Neural crest cell (in vitro differentiated cells): ENCODE results near the gene CKS1B. TPM values are rescaled to one million over a fixed set of nuclear protein-coding genes. Genes with fewer than 3 reads are reported as not detected.
"Not testable (repeated sequence)": the region's sequence is repeated elsewhere in the genome, so short reads cannot be mapped to it uniquely, and the experiment has no call there.

Experiments
- DNase-seq: peaks from one replicate; pipeline ENCODE4 v3.0.0; 2021; ENCODE audit warnings: low read depth, mixed read lengths, low spot score
- H3K27ac Mint-ChIP-seq: one replicate; pipeline ENCODE4 v1.8.0; 2021; ENCODE audit warnings: mild to moderate bottlenecking, mixed read lengths; ENCODE audit not compliant: unreplicated experiment
- H3K27me3 Mint-ChIP-seq: 2 replicates; pipeline ENCODE4 v1.8.0; 2021; ENCODE audit warnings: low read depth, mild to moderate bottlenecking, mixed read lengths
- H3K36me3 Mint-ChIP-seq: 2 replicates; pipeline ENCODE4 v1.8.0; 2021; ENCODE audit warnings: low read depth, mild to moderate bottlenecking, mixed read lengths
- H3K4me1 Mint-ChIP-seq: 2 replicates; pipeline ENCODE4 v1.8.0; 2021; ENCODE audit warnings: mixed read lengths
- H3K4me3 Mint-ChIP-seq: one replicate; pipeline ENCODE4 v1.8.0; 2021; ENCODE audit warnings: mild to moderate bottlenecking, mixed read lengths
- H3K9me3 Mint-ChIP-seq: 2 replicates; pipeline ENCODE4 v1.8.0; 2021; ENCODE audit warnings: mixed read lengths
- total RNA-seq: library from RNA; stranded (reverse); gene quantifications from 2 replicates; pipeline ENCODE4 v1.2.1, GENCODE V29; 2021
- TF ChIP-seq, protein P1 (sequence below): fragments of 200-600 bp; sonication (generic); conservative IDR thresholded peaks from 2 replicates; pipeline ENCODE4 v1.5.0; 2021; ENCODE audit warnings: antibody characterized with exemption, mild to moderate bottlenecking

The CKS1B gene
- total RNA-seq, 1 donor from 2014 or later, result 211 TPM

DNA sequence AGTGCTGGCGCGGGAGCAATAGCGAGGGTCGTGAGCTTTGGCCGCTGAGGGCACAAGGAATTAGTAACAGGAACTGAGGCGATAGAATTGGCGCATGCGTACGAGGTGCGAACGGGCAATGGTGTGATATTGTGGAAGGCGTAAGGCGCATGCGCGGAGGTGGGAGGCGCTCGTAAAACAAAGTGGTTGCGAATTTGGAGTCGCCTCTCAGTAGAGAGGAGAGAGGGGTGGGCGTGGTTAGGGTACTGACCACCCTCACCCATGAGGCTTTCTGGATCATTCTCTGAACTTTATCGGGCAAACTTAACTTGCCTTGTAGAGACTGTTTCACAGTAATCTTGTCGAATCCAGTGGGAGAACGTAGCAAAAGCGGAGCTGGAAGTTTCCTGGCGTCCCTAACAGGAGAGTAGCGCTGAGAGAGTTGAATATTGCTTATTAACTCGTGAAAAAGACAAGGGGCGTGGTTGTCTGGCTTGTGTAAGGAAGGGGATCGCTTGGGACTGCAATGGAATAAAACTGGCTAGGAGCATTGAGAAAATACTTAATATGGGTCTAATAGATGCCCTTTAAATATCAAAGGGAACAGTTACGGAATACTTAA, 427 bp downstream of the CKS1B start:
- no peak overlapping the region for H3K4me3 Mint-ChIP-seq
- peak; percentile 91 for DNase-seq
- H3K9me3 Mint-ChIP-seq, result no peaks in the 10 kb centered on the region
- H3K4me1 Mint-ChIP-seq, result peaks cover 26% of the 10 kb centered on the region
- peaks cover 3% of the 10 kb centered on the region for H3K36me3 Mint-ChIP-seq
- TF ChIP-seq, protein P1, sequence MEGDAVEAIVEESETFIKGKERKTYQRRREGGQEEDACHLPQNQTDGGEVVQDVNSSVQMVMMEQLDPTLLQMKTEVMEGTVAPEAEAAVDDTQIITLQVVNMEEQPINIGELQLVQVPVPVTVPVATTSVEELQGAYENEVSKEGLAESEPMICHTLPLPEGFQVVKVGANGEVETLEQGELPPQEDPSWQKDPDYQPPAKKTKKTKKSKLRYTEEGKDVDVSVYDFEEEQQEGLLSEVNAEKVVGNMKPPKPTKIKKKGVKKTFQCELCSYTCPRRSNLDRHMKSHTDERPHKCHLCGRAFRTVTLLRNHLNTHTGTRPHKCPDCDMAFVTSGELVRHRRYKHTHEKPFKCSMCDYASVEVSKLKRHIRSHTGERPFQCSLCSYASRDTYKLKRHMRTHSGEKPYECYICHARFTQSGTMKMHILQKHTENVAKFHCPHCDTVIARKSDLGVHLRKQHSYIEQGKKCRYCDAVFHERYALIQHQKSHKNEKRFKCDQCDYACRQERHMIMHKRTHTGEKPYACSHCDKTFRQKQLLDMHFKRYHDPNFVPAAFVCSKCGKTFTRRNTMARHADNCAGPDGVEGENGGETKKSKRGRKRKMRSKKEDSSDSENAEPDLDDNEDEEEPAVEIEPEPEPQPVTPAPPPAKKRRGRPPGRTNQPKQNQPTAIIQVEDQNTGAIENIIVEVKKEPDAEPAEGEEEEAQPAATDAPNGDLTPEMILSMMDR, result no peak
- no peak overlapping the region for H3K27ac Mint-ChIP-seq
- H3K27me3 Mint-ChIP-seq, result no peaks in the 10 kb centered on the region

DNA sequence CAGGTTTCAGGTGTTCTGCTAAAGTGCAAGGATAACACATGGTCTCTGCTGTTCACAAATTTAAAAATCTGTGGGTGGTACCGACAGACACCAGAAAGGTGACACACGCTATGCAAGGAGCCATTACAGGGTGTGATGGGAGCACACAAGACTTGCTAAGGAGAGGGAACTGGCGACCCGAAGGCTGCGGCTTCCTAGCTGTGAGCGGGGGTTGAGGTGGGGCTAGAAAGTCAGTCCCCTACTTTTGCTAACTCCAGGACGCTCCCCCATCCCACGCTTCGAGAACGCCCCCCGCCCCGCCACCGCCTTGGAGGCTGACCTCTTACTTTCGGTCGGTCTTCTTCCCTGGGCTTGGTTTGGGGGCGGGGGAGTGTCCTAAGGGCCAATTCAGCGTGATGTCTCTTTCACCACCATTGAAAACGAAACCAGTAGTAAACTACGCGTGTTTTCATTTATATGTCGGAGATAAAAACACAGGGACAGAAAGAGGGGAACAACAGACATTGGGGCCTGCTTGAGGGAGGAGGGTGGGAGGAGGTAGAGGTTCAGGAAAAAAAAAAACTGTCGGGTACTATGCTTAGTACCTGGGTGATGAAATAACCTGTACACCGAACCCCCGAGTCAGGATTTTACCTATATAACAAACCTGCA, 1.1 kb downstream of the CKS1B start:
- DNase-seq, result no peak
- TF ChIP-seq, protein P1, result no peak
- peaks cover 25% of the 10 kb centered on the region for H3K4me1 Mint-ChIP-seq
- H3K27ac Mint-ChIP-seq, result no peak overlapping the region
- peaks cover 3% of the 10 kb centered on the region for H3K36me3 Mint-ChIP-seq
- H3K4me3 Mint-ChIP-seq, result no peak overlapping the region
- no peaks in the 10 kb centered on the region for H3K9me3 Mint-ChIP-seq
- H3K27me3 Mint-ChIP-seq, result no peaks in the 10 kb centered on the region

DNA sequence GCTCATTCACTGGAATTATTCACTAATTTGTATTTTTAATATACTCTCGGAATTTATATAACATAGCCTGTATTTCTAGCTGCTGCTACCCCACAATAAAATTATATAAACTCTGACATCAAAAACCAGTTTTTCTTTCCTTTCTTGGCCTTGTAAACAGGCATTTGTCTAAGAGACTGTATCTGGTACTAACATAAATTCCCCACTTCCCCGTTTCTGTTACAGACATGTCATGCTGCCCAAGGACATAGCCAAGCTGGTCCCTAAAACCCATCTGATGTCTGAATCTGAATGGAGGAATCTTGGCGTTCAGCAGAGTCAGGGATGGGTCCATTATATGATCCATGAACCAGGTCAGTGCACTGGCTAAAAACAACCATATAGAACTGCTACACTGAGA, 3.3 kb downstream of the CKS1B start:
- not testable (repeated sequence) for H3K36me3 Mint-ChIP-seq, H3K27ac Mint-ChIP-seq, H3K9me3 Mint-ChIP-seq, H3K4me1 Mint-ChIP-seq, H3K4me3 Mint-ChIP-seq, DNase-seq, H3K27me3 Mint-ChIP-seq

DNA sequence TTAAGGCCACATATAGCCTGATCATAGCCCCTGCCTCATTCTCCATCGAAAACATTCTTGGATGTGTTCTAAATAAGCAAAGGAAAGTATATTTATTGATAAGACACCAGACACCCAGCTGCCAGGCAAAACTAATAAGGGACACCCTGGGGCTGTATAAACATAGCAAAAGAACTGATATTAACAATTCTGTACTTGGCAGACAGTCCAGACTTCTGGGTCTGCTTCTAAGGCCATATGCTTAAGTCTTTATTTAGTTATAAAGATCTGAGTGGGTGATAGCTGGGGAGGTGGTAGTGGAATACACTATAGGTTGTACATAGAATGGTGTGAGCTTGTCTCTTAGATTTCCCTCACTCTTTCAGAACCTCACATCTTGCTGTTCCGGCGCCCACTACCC, 3.9 kb downstream of the CKS1B start:
- Mint-ChIP-seq H3K27ac (no peak overlapping the region), H3K27me3 (no peaks in the 10 kb centered on the region), H3K4me1 (peaks cover 4% of the 10 kb centered on the region), H3K4me3 (peak overlapping the region; percentile 28), H3K36me3 (peaks cover 8% of the 10 kb centered on the region), H3K9me3 (no peaks in the 10 kb centered on the region)
- TF ChIP-seq, protein P1, result no peak
- no peak for DNase-seq

DNA sequence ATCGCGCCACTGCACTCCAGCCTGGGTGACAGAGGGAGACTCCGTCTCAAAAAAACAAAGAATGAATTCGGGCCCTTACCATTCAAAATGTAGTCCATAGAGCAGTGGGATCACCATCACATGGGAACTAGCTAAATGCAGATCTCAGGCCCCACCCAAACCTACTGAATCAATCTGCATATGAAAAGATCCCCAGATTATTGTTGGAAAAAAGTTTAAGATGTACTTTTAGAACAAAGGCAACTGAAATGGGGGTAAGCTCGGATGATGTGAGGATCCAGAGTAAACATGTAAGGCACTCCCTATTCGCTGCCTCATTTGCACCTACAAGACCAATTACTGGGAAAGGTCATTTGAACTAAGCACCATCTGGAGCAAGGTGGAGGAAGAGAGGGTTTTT, 7.9 kb downstream of the CKS1B start:
- peaks cover 13% of the 10 kb centered on the region for H3K4me1 Mint-ChIP-seq
- no peak overlapping the region for H3K27ac Mint-ChIP-seq
- H3K4me3 Mint-ChIP-seq, result no peak overlapping the region
- no peaks in the 10 kb centered on the region for H3K27me3 Mint-ChIP-seq
- H3K36me3 Mint-ChIP-seq, result peaks cover 8% of the 10 kb centered on the region
- TF ChIP-seq, protein P1, result no peak
- no peaks in the 10 kb centered on the region for H3K9me3 Mint-ChIP-seq
- DNase-seq, result no peak

DNA sequence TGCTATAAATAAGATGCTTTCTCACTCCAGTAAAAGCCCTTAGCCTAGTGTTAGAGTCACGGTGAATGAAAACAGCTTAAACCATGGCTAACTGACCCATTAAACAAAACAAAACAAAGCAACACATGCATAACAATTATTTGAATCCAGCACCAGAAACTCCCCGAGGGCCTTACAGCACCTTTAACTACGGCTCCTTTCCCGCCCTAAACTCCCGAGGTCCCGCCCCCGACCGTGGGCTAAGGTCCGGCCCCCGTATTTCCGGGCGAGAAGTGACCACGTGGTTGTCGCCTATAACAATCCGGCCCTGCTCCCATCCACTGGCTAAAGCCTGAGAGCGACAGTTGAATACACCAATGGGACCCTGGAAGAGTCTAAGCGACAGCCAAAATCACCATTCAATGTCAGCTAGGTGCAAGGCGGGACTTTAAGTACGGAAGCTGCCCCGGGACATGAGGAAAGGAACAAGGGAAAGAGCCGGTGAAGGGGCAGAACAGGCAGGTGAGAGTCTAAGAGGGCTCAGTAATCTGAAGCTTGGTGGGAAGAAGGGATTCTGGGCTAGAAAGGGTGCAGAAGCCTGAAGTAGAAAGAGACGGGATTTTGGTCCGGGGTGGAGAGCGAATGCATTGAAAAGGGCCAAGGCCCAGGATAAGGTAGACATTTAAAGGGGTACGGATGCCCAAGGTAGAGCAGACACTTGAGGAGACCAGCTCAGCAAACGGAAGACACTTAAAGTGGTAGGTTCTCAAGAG, 8.6 kb downstream of the CKS1B start, which contains the start of gene FLAD1:
TSS of gene FLAD1 (plus strand) at position 448 of the 752 bp plus-strand sequence. CDS start 351 bp downstream, outside the sequence.
- DNase-seq, result peak; percentile 89
- H3K9me3 Mint-ChIP-seq, result no peaks in the 10 kb centered on the region
- peaks cover 8% of the 10 kb centered on the region for H3K36me3 Mint-ChIP-seq
- no peak within 1 kb of the TSS for H3K27ac Mint-ChIP-seq
- H3K4me1 Mint-ChIP-seq, result peaks cover 9% of the 10 kb centered on the region
- H3K4me3 Mint-ChIP-seq, result no peak within 1 kb of the TSS
- H3K27me3 Mint-ChIP-seq, result no peaks in the 10 kb centered on the region
- TF ChIP-seq, protein P1, result no peak
